HFF-Myc (cell line): ENCODE results near the gene NHLRC2.

Source experiments
- DNase-seq: peaks from one replicate; pipeline ENCODE4 v3.0.0-alpha.2; 2011; ENCODE audit warnings: low read depth; ENCODE audit errors: extremely low read depth
- H3K4me3 ChIP-seq: replicated peaks from 2 replicates; pipeline ENCODE4 v1.5.1; 2011; ENCODE audit warnings: low read depth, mild to moderate bottlenecking, control low read depth, low read length
- CTCF ChIP-seq: IDR thresholded peaks from 2 replicates; pipeline ENCODE4 v1.5.1; 2012; ENCODE audit warnings: mild to moderate bottlenecking, low read depth, low read length, control low read depth; ENCODE audit errors: missing control alignments

Gene NHLRC2

GRCh38 chr10:113905756-113906155 lies 51.3 kb downstream of the NHLRC2 start:
- DNase-seq = no peak
- no peak for TF ChIP-seq CTCF
- H3K4me3 ChIP-seq = no peak overlapping the region

- no peak for TF ChIP-seq CTCF
- DNase-seq = no peak
- no peak overlapping the region for H3K4me3 ChIP-seq
These were observed 52.7 kb downstream of the NHLRC2 start for GRCh38 chr10:113907166-113907565.

GRCh38 chr10:113908236-113908635 lies 53.8 kb downstream of the NHLRC2 start:
- no peak for TF ChIP-seq CTCF
- no peak for DNase-seq
- H3K4me3 ChIP-seq = no peak overlapping the region

- DNase-seq = no peak
- TF ChIP-seq CTCF = no peak
These were observed 56.7 kb downstream of the NHLRC2 start for GRCh38 chr10:113911113-113911512.

GRCh38 chr10:113911839-113912238 lies 57.4 kb downstream of the NHLRC2 start:
- no peak overlapping the region for H3K4me3 ChIP-seq
- TF ChIP-seq CTCF = no peak
- no peak for DNase-seq

More at GRCh38 chr10:113911113-113911512, 56.7 kb downstream of the NHLRC2 start:
- no peak overlapping the region for H3K4me3 ChIP-seq

- TF ChIP-seq CTCF = no peak
- no peak overlapping the region for H3K4me3 ChIP-seq
- DNase-seq = no peak
These were observed 58.1 kb downstream of the NHLRC2 start for GRCh38 chr10:113912582-113912981.

- no peak for TF ChIP-seq CTCF
- H3K4me3 ChIP-seq = no peak overlapping the region
- DNase-seq = no peak
These were observed 60.5 kb downstream of the NHLRC2 start for GRCh38 chr10:113914956-113915355.
